AG09309 (cell line): ENCODE data around the gene SLIT3.

ENCODE experiments used
- DNase-seq: peaks from one replicate; pipeline ENCODE4 v3.0.0-alpha.2; 2010; ENCODE audit warnings: low read depth
- H3K4me3 ChIP-seq: 2 replicates; pipeline ENCODE4 v1.5.1; 2011; ENCODE audit warnings: mild to moderate bottlenecking, low read depth, low read length, moderate library complexity; ENCODE audit not compliant: control insufficient read depth
- CTCF ChIP-seq: IDR thresholded peaks from 2 replicates; pipeline ENCODE4 v1.5.1; 2011; ENCODE audit warnings: mild to moderate bottlenecking, low read depth, low read length, inconsistent platforms; ENCODE audit not compliant: insufficient read depth, control insufficient read depth; ENCODE audit errors: missing control alignments

The SLIT3 gene

GRCh38 chr5:168779333-168779732 is 521.6 kb downstream of the SLIT3 start:
- no peak for TF ChIP-seq CTCF
- no peak overlapping the region for H3K4me3 ChIP-seq
- DNase-seq: no peak

GRCh38 chr5:168778536-168778935 is 522.4 kb downstream of the SLIT3 start:
- no peak for DNase-seq
- TF ChIP-seq CTCF: no peak
- no peak overlapping the region for H3K4me3 ChIP-seq

GRCh38 chr5:168777651-168778050 is 523.3 kb downstream of the SLIT3 start:
- TF ChIP-seq CTCF: no peak
- no peak for DNase-seq

GRCh38 chr5:168776070-168776469 is 524.9 kb downstream of the SLIT3 start:
- TF ChIP-seq CTCF: no peak
- no peak for DNase-seq
- no peak overlapping the region for H3K4me3 ChIP-seq

More at GRCh38 chr5:168777651-168778050, 523.3 kb downstream of the SLIT3 start:
- no peak overlapping the region for H3K4me3 ChIP-seq

- no peak for TF ChIP-seq CTCF
Measured at GRCh38 chr5:168773226-168773625, 527.7 kb downstream of the SLIT3 start.

GRCh38 chr5:168772316-168772961 is 528.5 kb downstream of the SLIT3 start:
- no peak overlapping the region for H3K4me3 ChIP-seq
- DNase-seq: no peak
- TF ChIP-seq CTCF: no peak

More at GRCh38 chr5:168773226-168773625, 527.7 kb downstream of the SLIT3 start:
- DNase-seq: no peak
- no peak overlapping the region for H3K4me3 ChIP-seq
